HL-60 (cell line): ENCODE data around the gene FUT9.

Experiments
- DNase-seq, 2 experiments: peaks; one replicate each; pipeline ENCODE4 v3.0.0-alpha.2; 2010 to 2020; ENCODE audit warnings: low read depth in 1 of 2, low spot score in 1 of 2
- H3K27ac ChIP-seq: fragments of 250-450 bp; sonication (Bioruptor Pico); replicated peaks from 2 replicates; pipeline ENCODE4 v1.5.1; 2020; ENCODE audit warnings: mild to moderate bottlenecking, moderate library complexity
- H3K27me3 ChIP-seq: fragments of 250-450 bp; sonication (Bioruptor Pico); 2 replicates; pipeline ENCODE4 v1.5.1; 2021; ENCODE audit warnings: mild to moderate bottlenecking, moderate library complexity; ENCODE audit not compliant: insufficient read depth, poor library complexity, severe bottlenecking
- H3K4me3 ChIP-seq: replicated peaks from 2 replicates; pipeline ENCODE4 v1.5.1; 2011; ENCODE audit warnings: mild to moderate bottlenecking, control low read depth, low read length; ENCODE audit not compliant: insufficient read depth
- CTCF ChIP-seq: IDR thresholded peaks from one replicate; pipeline ENCODE4 v1.5.1; 2011; ENCODE audit warnings: low read length, control low read depth, inconsistent platforms; ENCODE audit not compliant: insufficient read depth
- GABPA ChIP-seq: IDR thresholded peaks from 2 replicates; pipeline ENCODE4 v1.6.1; 2012; ENCODE audit warnings: low read depth
- POLR2AphosphoS5 ChIP-seq: IDR thresholded peaks from 2 replicates; pipeline ENCODE4 v1.6.1; 2012; ENCODE audit warnings: low read depth
- SPI1 ChIP-seq: IDR thresholded peaks from 2 replicates; pipeline ENCODE4 v1.6.1; 2012; ENCODE audit warnings: low read depth, mild to moderate bottlenecking, borderline replicate concordance
- TF ChIP-seq, protein P1 (sequence below): IDR thresholded peaks from 2 replicates; pipeline ENCODE4 v1.6.1; 2012; ENCODE audit warnings: low read depth; ENCODE audit not compliant: insufficient replicate concordance

Gene FUT9

DNA sequence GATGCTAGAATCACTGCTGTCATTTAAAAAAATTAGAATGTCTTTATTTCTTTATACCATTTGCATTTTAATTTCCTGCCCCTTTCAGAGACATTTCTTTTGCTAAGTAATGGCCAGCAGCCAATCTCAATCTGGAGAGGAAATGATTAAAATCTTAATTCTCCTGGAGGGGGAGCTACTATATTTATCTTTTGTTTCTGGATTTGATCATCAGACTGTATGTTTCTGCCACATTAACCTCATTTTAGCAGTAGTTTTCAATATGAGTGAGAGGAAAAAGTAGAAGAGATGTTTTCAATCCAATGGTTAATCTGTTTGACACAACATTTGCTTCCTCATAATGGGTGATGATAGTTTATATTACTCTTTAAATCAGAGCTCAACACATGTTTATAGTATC, 138.0 kb downstream of the FUT9 start:
- no peak for DNase-seq
- no peak for TF ChIP-seq POLR2AphosphoS5
- TF ChIP-seq CTCF, result no peak
- TF ChIP-seq GABPA, result no peak
- TF ChIP-seq SPI1, result no peak
- no peak overlapping the region for H3K4me3 ChIP-seq
- no peaks in the 10 kb centered on the region for H3K27me3 ChIP-seq
- no peak overlapping the region for H3K27ac ChIP-seq

- no peak overlapping the region for H3K27ac ChIP-seq
- no peak overlapping the region for H3K4me3 ChIP-seq
- no peak for DNase-seq
- TF ChIP-seq SPI1, result no peak
- TF ChIP-seq GABPA, result no peak
- no peak for TF ChIP-seq POLR2AphosphoS5
- TF ChIP-seq, protein P1, sequence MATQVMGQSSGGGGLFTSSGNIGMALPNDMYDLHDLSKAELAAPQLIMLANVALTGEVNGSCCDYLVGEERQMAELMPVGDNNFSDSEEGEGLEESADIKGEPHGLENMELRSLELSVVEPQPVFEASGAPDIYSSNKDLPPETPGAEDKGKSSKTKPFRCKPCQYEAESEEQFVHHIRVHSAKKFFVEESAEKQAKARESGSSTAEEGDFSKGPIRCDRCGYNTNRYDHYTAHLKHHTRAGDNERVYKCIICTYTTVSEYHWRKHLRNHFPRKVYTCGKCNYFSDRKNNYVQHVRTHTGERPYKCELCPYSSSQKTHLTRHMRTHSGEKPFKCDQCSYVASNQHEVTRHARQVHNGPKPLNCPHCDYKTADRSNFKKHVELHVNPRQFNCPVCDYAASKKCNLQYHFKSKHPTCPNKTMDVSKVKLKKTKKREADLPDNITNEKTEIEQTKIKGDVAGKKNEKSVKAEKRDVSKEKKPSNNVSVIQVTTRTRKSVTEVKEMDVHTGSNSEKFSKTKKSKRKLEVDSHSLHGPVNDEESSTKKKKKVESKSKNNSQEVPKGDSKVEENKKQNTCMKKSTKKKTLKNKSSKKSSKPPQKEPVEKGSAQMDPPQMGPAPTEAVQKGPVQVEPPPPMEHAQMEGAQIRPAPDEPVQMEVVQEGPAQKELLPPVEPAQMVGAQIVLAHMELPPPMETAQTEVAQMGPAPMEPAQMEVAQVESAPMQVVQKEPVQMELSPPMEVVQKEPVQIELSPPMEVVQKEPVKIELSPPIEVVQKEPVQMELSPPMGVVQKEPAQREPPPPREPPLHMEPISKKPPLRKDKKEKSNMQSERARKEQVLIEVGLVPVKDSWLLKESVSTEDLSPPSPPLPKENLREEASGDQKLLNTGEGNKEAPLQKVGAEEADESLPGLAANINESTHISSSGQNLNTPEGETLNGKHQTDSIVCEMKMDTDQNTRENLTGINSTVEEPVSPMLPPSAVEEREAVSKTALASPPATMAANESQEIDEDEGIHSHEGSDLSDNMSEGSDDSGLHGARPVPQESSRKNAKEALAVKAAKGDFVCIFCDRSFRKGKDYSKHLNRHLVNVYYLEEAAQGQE, result no peak
- no peak for TF ChIP-seq CTCF
- H3K27me3 ChIP-seq, result no peaks in the 10 kb centered on the region
Measured at GRCh38 chr6:96156425-96156824, 140.7 kb downstream of the FUT9 start.

DNA sequence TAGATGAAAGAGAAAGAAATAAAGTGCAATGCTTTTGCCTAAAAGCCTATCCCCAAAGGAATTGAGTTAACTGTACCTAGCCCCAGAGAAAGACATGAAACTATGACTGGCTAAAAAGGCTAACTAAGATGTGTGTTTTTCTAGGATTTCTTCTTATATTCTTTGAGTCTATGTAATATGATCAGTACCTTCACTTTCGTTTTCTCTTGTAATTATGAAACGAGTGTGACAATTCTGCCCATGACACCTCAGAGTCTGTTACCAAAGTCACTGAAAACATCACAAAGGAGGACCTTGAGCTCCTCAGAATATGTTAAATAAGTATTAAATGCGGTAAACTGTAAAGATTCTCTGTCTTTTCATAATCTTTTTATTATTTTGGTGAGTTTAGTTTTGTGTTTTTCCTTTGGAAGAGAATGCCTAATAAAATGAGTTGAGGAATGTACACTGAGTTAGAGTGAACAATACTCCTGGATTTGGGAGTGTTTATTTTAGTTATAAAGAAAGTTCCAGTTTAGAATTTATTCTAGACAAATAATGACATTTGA, 141.3 kb downstream of the FUT9 start:
- no peak overlapping the region for H3K4me3 ChIP-seq
- H3K27ac ChIP-seq, result no peak overlapping the region
- TF ChIP-seq SPI1 (no peak), CTCF (no peak), GABPA (no peak), POLR2AphosphoS5 (no peak)
- TF ChIP-seq, protein P1, result no peak
- DNase-seq, result no peak
- no peaks in the 10 kb centered on the region for H3K27me3 ChIP-seq

DNA sequence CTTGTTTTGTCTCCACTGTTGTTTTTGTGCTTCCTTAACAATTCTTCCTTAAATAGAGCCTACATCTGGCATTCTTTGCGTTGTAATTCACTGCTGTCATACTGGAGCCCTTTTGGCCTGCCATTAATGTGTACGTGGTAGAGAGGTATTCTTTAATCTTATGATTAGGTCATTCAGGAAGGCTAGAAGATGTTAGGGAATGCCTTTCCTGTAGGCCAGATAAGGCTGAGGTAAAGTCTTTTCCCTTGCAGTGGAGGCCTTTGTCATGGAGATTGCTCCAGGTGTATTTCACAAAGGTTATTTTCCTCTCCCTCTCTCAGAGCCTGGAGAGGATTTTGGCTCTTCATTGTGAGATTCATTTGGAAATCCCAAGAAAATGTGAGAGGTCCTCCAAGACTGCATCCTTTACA, 146.9 kb downstream of the FUT9 start:
- TF ChIP-seq POLR2AphosphoS5, result no peak
- TF ChIP-seq, protein P1, result no peak
- no peak for TF ChIP-seq CTCF
- no peak for TF ChIP-seq SPI1
- no peak for TF ChIP-seq GABPA
- no peak overlapping the region for H3K27ac ChIP-seq
- H3K27me3 ChIP-seq, result no peaks in the 10 kb centered on the region

More for the DNA sequence above, 146.9 kb downstream of the FUT9 start:
- H3K4me3 ChIP-seq, result no peak overlapping the region
- no peak for DNase-seq
